Measurements from ENCODE around the gene RNF223. TPM values are rescaled to one million over a fixed set of nuclear protein-coding genes. Genes with fewer than 3 reads are reported as not detected.

The RNF223 gene
- total RNA-seq, 1 experiment from 2014 or later, result 147 TPM

DNA sequence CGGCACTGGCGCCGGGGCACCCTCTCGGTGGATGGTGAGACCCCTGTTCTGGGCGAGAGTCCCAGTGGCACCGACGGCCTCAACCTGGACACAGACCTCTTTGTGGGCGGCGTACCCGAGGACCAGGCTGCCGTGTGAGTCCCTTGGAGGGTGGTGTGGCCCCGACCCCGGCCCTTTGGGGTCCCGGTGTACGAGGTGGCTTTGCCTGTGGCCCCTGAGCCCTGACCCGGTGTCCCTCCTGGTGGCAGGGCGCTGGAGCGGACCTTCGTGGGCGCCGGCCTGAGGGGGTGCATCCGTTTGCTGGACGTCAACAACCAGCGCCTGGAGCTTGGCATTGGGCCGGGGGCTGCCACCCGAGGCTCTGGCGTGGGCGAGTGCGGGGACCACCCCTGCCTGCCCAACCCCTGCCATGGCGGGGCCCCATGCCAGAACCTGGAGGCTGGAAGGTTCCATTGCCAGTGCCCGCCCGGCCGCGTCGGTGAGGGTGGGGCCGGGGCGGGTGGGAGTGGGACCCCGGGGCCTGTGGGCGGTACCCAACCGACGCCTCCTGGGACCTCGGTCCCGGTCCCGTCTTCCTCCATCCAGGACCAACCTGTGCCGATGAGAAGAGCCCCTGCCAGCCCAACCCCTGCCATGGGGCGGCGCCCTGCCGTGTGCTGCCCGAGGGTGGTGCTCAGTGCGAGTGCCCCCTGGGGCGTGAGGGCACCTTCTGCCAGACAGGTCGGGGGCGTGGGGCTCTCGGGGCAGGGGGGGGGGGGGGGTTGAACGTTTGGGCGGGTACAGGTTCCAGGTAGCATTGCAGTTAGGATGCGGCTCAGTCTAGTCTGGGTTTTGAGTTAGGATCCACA is 24.6 kb downstream of the RNF223 start:
- no peak for ATAC-seq
- Histone ChIP-seq H3K27me3 (ENCODE audit: low read length) (no peaks in the 10 kb centered on the region), H3K9me3 (ENCODE audit: low read length) (no peaks in the 10 kb centered on the region), H3K4me3 (ENCODE audit: low read length) (no peak overlapping the region), H3K27ac (ENCODE audit: low read length) (no peak overlapping the region), H2AFZ (ENCODE audit: low read length) (no peak overlapping the region), H3K79me2 (ENCODE audit: low read length) (no peaks in the 10 kb centered on the region), H3K4me2 (ENCODE audit: low read length) (no peak overlapping the region), H3K9me2 (replicated peaks; ENCODE audit: low read length) (no peaks in the 10 kb centered on the region), H3K9ac (ENCODE audit: low read length) (no peak overlapping the region), H3K36me3 (ENCODE audit: low read depth, low read length) (peaks cover 81% of the 10 kb centered on the region), H3K4me1 (ENCODE audit: insufficient read depth, low read length) (no peaks in the 10 kb centered on the region), H4K20me1 (ENCODE audit: low read length) (peaks cover 8% of the 10 kb centered on the region; the same call in 1 of the 2 replicates), H3F3A (ENCODE audit: low read length, unreplicated experiment) (no peaks in the 10 kb centered on the region)
- intact Hi-C loops (cut with micrococcal nuclease), result no loop called here
- CTCF ChIA-PET, result no interaction called here
- BruUV-seq (replicated peaks), result no TSS peak
- no peak for DNase-seq
- POLR2A ChIA-PET (ENCODE audit: unreplicated experiment), result no interaction called here
- TF ChIP-seq EZH2 (IDR thresholded peaks at IDR 0.05; ENCODE audit: low read length, unreplicated experiment) (no peak), EZH2phosphoT487 (IDR thresholded peaks at IDR 0.05; ENCODE audit: borderline replicate concordance, low read length) (no peak)
- TF ChIP-seq, protein P1, sequence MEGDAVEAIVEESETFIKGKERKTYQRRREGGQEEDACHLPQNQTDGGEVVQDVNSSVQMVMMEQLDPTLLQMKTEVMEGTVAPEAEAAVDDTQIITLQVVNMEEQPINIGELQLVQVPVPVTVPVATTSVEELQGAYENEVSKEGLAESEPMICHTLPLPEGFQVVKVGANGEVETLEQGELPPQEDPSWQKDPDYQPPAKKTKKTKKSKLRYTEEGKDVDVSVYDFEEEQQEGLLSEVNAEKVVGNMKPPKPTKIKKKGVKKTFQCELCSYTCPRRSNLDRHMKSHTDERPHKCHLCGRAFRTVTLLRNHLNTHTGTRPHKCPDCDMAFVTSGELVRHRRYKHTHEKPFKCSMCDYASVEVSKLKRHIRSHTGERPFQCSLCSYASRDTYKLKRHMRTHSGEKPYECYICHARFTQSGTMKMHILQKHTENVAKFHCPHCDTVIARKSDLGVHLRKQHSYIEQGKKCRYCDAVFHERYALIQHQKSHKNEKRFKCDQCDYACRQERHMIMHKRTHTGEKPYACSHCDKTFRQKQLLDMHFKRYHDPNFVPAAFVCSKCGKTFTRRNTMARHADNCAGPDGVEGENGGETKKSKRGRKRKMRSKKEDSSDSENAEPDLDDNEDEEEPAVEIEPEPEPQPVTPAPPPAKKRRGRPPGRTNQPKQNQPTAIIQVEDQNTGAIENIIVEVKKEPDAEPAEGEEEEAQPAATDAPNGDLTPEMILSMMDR (conservative IDR thresholded peaks at IDR 0.05; ENCODE audit: low read depth, low read length), result no peak

DNA sequence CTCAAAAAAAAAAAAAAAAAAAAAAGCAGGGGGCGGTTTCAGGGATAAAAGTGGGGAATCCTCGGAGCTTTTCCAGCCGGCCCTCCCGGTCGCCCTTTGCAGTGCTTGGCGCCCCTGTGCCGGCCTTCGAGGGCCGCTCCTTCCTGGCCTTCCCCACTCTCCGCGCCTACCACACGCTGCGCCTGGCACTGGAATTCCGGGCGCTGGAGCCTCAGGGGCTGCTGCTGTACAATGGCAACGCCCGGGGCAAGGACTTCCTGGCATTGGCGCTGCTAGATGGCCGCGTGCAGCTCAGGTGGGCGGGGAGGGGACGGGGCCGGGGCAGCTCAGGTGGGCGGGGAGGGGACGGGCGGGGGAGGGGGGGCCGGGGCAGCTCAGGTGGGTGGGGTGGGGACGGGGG is 25.3 kb downstream of the RNF223 start:
- H3K36me3 ChIP-seq (ENCODE audit: low read depth, low read length), result peaks cover 81% of the 10 kb centered on the region
- DNase-seq (no peak), ATAC-seq (no peak)
- no peaks in the 10 kb centered on the region for H3F3A ChIP-seq (ENCODE audit: low read length, unreplicated experiment)
- H3K27ac ChIP-seq (ENCODE audit: low read length), result no peak overlapping the region
- ChIA-PET CTCF (no interaction called here), POLR2A (ENCODE audit: unreplicated experiment) (no interaction called here)
- H3K4me3 ChIP-seq (ENCODE audit: low read length), result no peak overlapping the region
- BruUV-seq (replicated peaks), result no TSS peak
- H2AFZ ChIP-seq (ENCODE audit: low read length), result no peak overlapping the region
- no peaks in the 10 kb centered on the region for H3K9me3 ChIP-seq (ENCODE audit: low read length)
- peaks cover 1% of the 10 kb centered on the region; the same call in 1 of the 2 replicates for H3K79me2 ChIP-seq (ENCODE audit: low read length)
- no peaks in the 10 kb centered on the region for H3K9me2 ChIP-seq (replicated peaks; ENCODE audit: low read length)
- H3K4me2 ChIP-seq (ENCODE audit: low read length), result no peak overlapping the region
- H4K20me1 ChIP-seq (ENCODE audit: low read length), result peaks cover 3% of the 10 kb centered on the region; the same call in 1 of the 2 replicates
- H3K27me3 ChIP-seq (ENCODE audit: low read length), result no peaks in the 10 kb centered on the region
- no peaks in the 10 kb centered on the region for H3K4me1 ChIP-seq (ENCODE audit: insufficient read depth, low read length)
- intact Hi-C loops (cut with micrococcal nuclease), result no loop called here
- TF ChIP-seq EZH2phosphoT487 (IDR thresholded peaks at IDR 0.05; ENCODE audit: borderline replicate concordance, low read length) (no peak), EZH2 (IDR thresholded peaks at IDR 0.05; ENCODE audit: low read length, unreplicated experiment) (no peak)
- TF ChIP-seq, protein P1 (conservative IDR thresholded peaks at IDR 0.05; ENCODE audit: low read depth, low read length), result no peak
- H3K9ac ChIP-seq (ENCODE audit: low read length), result no peak overlapping the region

DNA sequence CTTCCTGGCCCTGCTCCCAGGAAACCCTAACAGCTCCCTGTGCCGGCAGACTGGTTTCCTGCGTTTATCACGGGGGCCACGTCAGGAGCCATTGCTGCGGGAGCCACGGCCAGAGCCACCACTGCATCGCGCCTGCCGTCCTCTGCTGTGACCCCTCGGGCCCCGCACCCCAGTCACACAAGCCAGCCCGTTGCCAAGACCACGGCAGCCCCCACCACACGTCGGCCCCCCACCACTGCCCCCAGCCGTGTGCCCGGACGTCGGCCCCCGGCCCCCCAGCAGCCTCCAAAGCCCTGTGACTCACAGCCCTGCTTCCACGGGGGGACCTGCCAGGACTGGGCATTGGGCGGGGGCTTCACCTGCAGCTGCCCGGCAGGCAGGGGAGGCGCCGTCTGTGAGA is 26.1 kb downstream of the RNF223 start:
- H3K4me2 ChIP-seq (ENCODE audit: low read length), result no peak overlapping the region
- no peak overlapping the region for H2AFZ ChIP-seq (ENCODE audit: low read length)
- H3K9ac ChIP-seq (ENCODE audit: low read length), result no peak overlapping the region
- H4K20me1 ChIP-seq (ENCODE audit: low read length), result peaks cover 10% of the 10 kb centered on the region; the same call in 1 of the 2 replicates
- H3K36me3 ChIP-seq (ENCODE audit: low read depth, low read length), result peaks cover 82% of the 10 kb centered on the region
- intact Hi-C loops (cut with micrococcal nuclease), result no loop called here
- no peak for DNase-seq
- H3K4me1 ChIP-seq (ENCODE audit: insufficient read depth, low read length), result no peaks in the 10 kb centered on the region
- peaks cover 9% of the 10 kb centered on the region for H3K79me2 ChIP-seq (ENCODE audit: low read length)
- BruUV-seq (replicated peaks), result no TSS peak
- no peaks in the 10 kb centered on the region for H3K9me2 ChIP-seq (replicated peaks; ENCODE audit: low read length)
- ChIA-PET CTCF (no interaction called here), POLR2A (ENCODE audit: unreplicated experiment) (no interaction called here)
- no peaks in the 10 kb centered on the region for H3K9me3 ChIP-seq (ENCODE audit: low read length)
- no peak overlapping the region for H3K4me3 ChIP-seq (ENCODE audit: low read length)
- no peak for TF ChIP-seq EZH2 (IDR thresholded peaks at IDR 0.05; ENCODE audit: low read length, unreplicated experiment)
- TF ChIP-seq EZH2phosphoT487 (IDR thresholded peaks at IDR 0.05; ENCODE audit: borderline replicate concordance, low read length), result no peak
- TF ChIP-seq, protein P1 (conservative IDR thresholded peaks at IDR 0.05; ENCODE audit: low read depth, low read length), result no peak
- ATAC-seq, result no peak
- no peaks in the 10 kb centered on the region for H3F3A ChIP-seq (ENCODE audit: low read length, unreplicated experiment)
- no peak overlapping the region for H3K27ac ChIP-seq (ENCODE audit: low read length)
- no peaks in the 10 kb centered on the region for H3K27me3 ChIP-seq (ENCODE audit: low read length)
